K562 (cell line): ENCODE results near the gene PLPP7. TPM values are rescaled to one million over a fixed set of nuclear protein-coding genes. Genes with fewer than 3 reads are reported as not detected.

Source experiments
- ATAC-seq: fragments of 200-7000 bp; cut with Tn5 transposase; 3 replicates; pipeline ENCODE4 v1.9.1; 2020; ENCODE audit warnings: moderate library complexity
- BruUV-seq: library from RNA; stranded (reverse); fragments of 400-500 nt; replicated peaks from 2 replicates; lab custom pipeline; 2021; lab: Mats Ljungman, UMichigan
- CTCF ChIA-PET: fragments of 300-600 bp; formaldehyde crosslinking; extraction: SDS; loops from one replicate; lab custom pipeline; 2021; ENCODE audit warnings: low intra/inter-chr PET ratio; lab: Yijun Ruan, JAX
- POLR2A ChIA-PET: fragments of 300-600, 350-650 bp; sonication (Branson Sonifier 250); formaldehyde crosslinking; extraction: SDS; loops from one replicate; lab custom pipeline; 2021; ENCODE audit warnings: antibody characterized with exemption, inconsistent platforms; lab: Yijun Ruan, JAX
- DNase-seq, 4 experiments: peaks; one replicate each; pipeline versions ENCODE4 v3.0.0 to v3.0.0-alpha.2; 2011 to 2018; ENCODE audit warnings: low spot score in 3 of 4, mixed read lengths in 3 of 4; ENCODE audit errors: extremely low read depth in 1 of 4
- FAIRE-seq: peaks from 2 replicates; lab custom pipeline; 2011; peaks lifted over from hg19 to GRCh38; lab: Jason Lieb, UNC
- H2AFZ ChIP-seq: 2 replicates; pipeline ENCODE4 v1.6.0; 2011; ENCODE audit warnings: low read depth, low read length, control low read depth, inconsistent platforms
- H3K27ac ChIP-seq: fragments of 200-600 bp; 3 replicates; pipeline ENCODE4 v1.8.0; 2011; ENCODE audit warnings: low read depth, mild to moderate bottlenecking, control low read depth, inconsistent platforms, low read length, moderate library complexity, mixed read lengths; ENCODE audit errors: extremely low read depth
- H3K27me3 ChIP-seq, 2 experiments: fragments of 300-600 bp in 1 of 2; 2 replicates in 1 of 2; 3 replicates in 1 of 2; pipeline versions ENCODE4 v1.6.0 to v1.8.0; 2011; ENCODE audit warnings: inconsistent platforms in 2 of 2, low read length in 2 of 2, mild to moderate bottlenecking in 1 of 2, mixed read lengths in 1 of 2, moderate library complexity in 1 of 2; ENCODE audit not compliant: control insufficient read depth in 2 of 2, insufficient read depth in 2 of 2
- H3K36me3 ChIP-seq: fragments of 300-600 bp; 3 replicates; pipeline ENCODE4 v1.8.0; 2011; ENCODE audit warnings: mild to moderate bottlenecking, low read length, inconsistent platforms; ENCODE audit not compliant: control insufficient read depth, insufficient read depth
- H3K4me1 ChIP-seq, 2 experiments: fragments of 200-600 bp in 1 of 2; replicated peaks in 1 of 2; 2 replicates in 1 of 2; 3 replicates in 1 of 2; pipeline versions ENCODE4 v1.5.1 to v1.8.0; 2011; ENCODE audit warnings: inconsistent platforms in 2 of 2, low read length in 2 of 2, mild to moderate bottlenecking in 1 of 2, mixed read lengths in 1 of 2, moderate library complexity in 1 of 2; ENCODE audit not compliant: control insufficient read depth in 2 of 2, insufficient read depth in 2 of 2
- H3K4me2 ChIP-seq: 2 replicates; pipeline ENCODE4 v1.6.1; 2011; ENCODE audit warnings: low read length, control low read depth, inconsistent platforms, mixed read lengths; ENCODE audit not compliant: insufficient read depth
- H3K4me3 ChIP-seq: fragments of 200-600 bp; sonication (generic), shearing (Covaris generic); 2 replicates; pipeline ENCODE4 v1.5.1; 2016; ENCODE audit warnings: control low read depth, inconsistent platforms
- H3K79me2 ChIP-seq: fragments of 200-600 bp; 3 replicates; pipeline ENCODE4 v1.8.0; 2011; ENCODE audit warnings: low read length, inconsistent platforms; ENCODE audit not compliant: control insufficient read depth, insufficient read depth
- H3K9ac ChIP-seq, 2 experiments: 2 replicates each; pipeline versions ENCODE4 v1.6.0 to v1.6.1; 2011; ENCODE audit warnings: low read depth in 2 of 2, low read length in 2 of 2, control low read depth in 1 of 2, inconsistent platforms in 1 of 2, mild to moderate bottlenecking in 1 of 2, mixed read lengths in 1 of 2; ENCODE audit not compliant: insufficient read depth in 1 of 2
- H3K9me1 ChIP-seq: one replicate; pipeline ENCODE4 v1.6.0; 2011; ENCODE audit warnings: inconsistent platforms, mild to moderate bottlenecking, low read length, moderate library complexity; ENCODE audit not compliant: control insufficient read depth, insufficient read depth
- H3K9me3 ChIP-seq: replicated peaks from 2 replicates; pipeline ENCODE4 v1.5.1; 2011; ENCODE audit warnings: low read depth, low read length, inconsistent platforms; ENCODE audit not compliant: control insufficient read depth, insufficient read depth
- H4K20me1 ChIP-seq: replicated peaks from 2 replicates; pipeline ENCODE4 v1.6.1; 2011; ENCODE audit warnings: low read length, inconsistent platforms, mixed read lengths; ENCODE audit not compliant: control insufficient read depth, insufficient read depth
- BCL6 ChIP-seq: fragments of 250-450 bp; sonication (Bioruptor Pico); IDR thresholded peaks from 2 replicates; pipeline ENCODE4 v1.4.0; 2020
- BHLHE40 ChIP-seq: IDR thresholded peaks from 2 replicates; pipeline ENCODE4 v1.6.1; 2011; ENCODE audit warnings: low read length, improper control_type of control experiment
- CHD2 ChIP-seq: IDR thresholded peaks from 2 replicates; pipeline ENCODE4 v1.6.1; 2011; ENCODE audit warnings: low read depth, low read length
- CREB1 ChIP-seq, 2 experiments: sonication (generic) in 1 of 2; formaldehyde crosslinking in 1 of 2; IDR thresholded peaks; 2 replicates each; pipeline versions ENCODE4 v1.6.1 to v1.8.0; 2012 to 2022; ENCODE audit warnings: inconsistent platforms in 1 of 2, mild to moderate bottlenecking in 1 of 2, missing genetic modification reagents in 1 of 2, moderate library complexity in 1 of 2
- DNMT1 ChIP-seq: fragments of 450-650 bp; IDR thresholded peaks from 2 replicates; pipeline ENCODE4 v1.6.1; 2016; ENCODE audit warnings: antibody characterized with exemption, mild to moderate bottlenecking
- GTF2F1 ChIP-seq: IDR thresholded peaks from 2 replicates; pipeline ENCODE4 v1.6.1; 2011; ENCODE audit warnings: low read depth, low read length, improper control_type of control experiment
- NELFE ChIP-seq: IDR thresholded peaks from 2 replicates; pipeline ENCODE4 v1.6.1; 2011; ENCODE audit warnings: mild to moderate bottlenecking; ENCODE audit not compliant: insufficient read depth, insufficient read length
- RBM25 ChIP-seq: fragments of 200-400 bp; formaldehyde crosslinking; IDR thresholded peaks from 2 replicates; pipeline ENCODE4 v1.6.1; 2018; ENCODE audit warnings: low read length, low read depth, moderate library complexity; ENCODE audit not compliant: severe bottlenecking
- RCOR1 ChIP-seq, 2 experiments: IDR thresholded peaks; 2 replicates each; pipeline ENCODE4 v1.6.1; 2012; ENCODE audit warnings: low read depth in 2 of 2, low read length in 2 of 2, borderline replicate concordance in 1 of 2, improper control_type of control experiment in 1 of 2
- RFX5 ChIP-seq: IDR thresholded peaks from 2 replicates; pipeline ENCODE4 v1.6.1; 2011; ENCODE audit warnings: low read depth, mild to moderate bottlenecking, improper control_type of control experiment, low read length
- TFAP4 ChIP-seq: sonication (generic); formaldehyde crosslinking; IDR thresholded peaks from 2 replicates; pipeline ENCODE4 v1.8.0; 2022; ENCODE audit warnings: missing genetic modification reagents, mild to moderate bottlenecking, moderate library complexity, borderline replicate concordance
- U2AF2 ChIP-seq: fragments of 200-400 bp; formaldehyde crosslinking; optimal IDR thresholded peaks from 2 replicates; pipeline ENCODE3; 2017; ENCODE audit warnings: low read depth, mild to moderate bottlenecking, low read length
- ZFX ChIP-seq: sonication (generic); formaldehyde crosslinking; IDR thresholded peaks from 2 replicates; pipeline ENCODE4 v1.8.0; 2022; ENCODE audit warnings: mild to moderate bottlenecking, missing genetic modification reagents, moderate library complexity
- ZNF444 ChIP-seq: fragments of 250-450 bp; sonication (Bioruptor Pico); IDR thresholded peaks from 2 replicates; pipeline ENCODE4 v1.4.0; 2020; ENCODE audit warnings: mild to moderate bottlenecking, moderate library complexity
- WGBS: fragments of 100-300 bp; shearing (Covaris generic); methylation state at CpG from one replicate; pipeline ENCODE4 v1.1.6; 2016; ENCODE audit warnings: low coverage, mixed read lengths; ENCODE audit not compliant: insufficient coverage; ENCODE audit errors: missing lambda C conversion rate; 5-methylcytosine and 5-hydroxymethylcytosine counted together
- in situ Hi-C: fragments of 300-500 bp; cut with MboI; formaldehyde crosslinking; loops from 4 replicates; pipeline ENCODE4 v1.15.0; 2018; ENCODE audit warnings: inconsistent platforms, mixed read lengths
- intact Hi-C: fragments of 100-400 bp; cut with micrococcal nuclease; formaldehyde crosslinking; loops from 2 replicates; pipeline ENCODE4 v1.14.2; 2022
- polyA plus RNA-seq, 8 experiments: library from polyadenylated mRNA; depleted of rRNA in 4 of 8; stranded (reverse) in 5 of 8; unstranded in 3 of 8; fragments of >200 nt; fragmentation: Nextera tagmentation in 2 of 8; fragmentation: Illumina TruSeq in 1 of 8; extraction: Ambion mirVana in 2 of 8; extraction: Trizol in 1 of 8; gene quantifications; 2 replicates each; pipeline versions ENCODE4 v1.2.1 to v1.2.3, GENCODE V29; 2011 to 2014; ENCODE audit warnings: inconsistent platforms in 1 of 8, missing spikeins in 1 of 8
- total RNA-seq, 7 experiments: library from RNA; depleted of rRNA in 6 of 7; stranded (reverse); fragments of >200 nt in 6 of 7; fragmentation: Illumina TruSeq in 2 of 7; extraction: Trizol in 2 of 7; gene quantifications; 2 replicates each; pipeline versions ENCODE4 v1.2.1 to v1.2.3, GENCODE V29; 2011 to 2021; ENCODE audit warnings: low replicate concordance in 1 of 7

Gene PLPP7
- total and polyA plus RNA-seq, 9 of the 15 experiments (the other 6 are each of a cell fraction or from before 2014, with no cell fraction given): 0.09 to 0.93 (median 0.18) TPM; not detected in 4

DNA sequence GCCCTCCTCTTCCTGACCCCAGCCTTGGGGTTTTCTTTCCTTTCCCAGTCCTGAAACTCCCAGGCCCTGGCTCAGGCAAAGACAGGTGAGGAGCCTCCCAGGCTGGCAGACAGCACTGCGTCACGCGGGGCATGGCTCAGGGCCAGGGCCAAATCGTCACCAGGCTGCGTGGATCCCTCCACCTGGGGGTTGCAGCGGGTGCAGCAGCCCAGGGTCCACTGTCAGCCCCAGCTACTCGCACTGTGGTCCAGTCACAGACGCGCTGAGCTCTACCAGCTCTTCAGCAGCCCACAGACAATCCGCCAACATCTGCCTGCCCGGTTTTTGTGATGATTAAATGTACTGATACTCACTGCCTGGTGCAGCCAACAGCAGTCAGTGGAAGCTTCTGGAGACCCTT lies 25.3 kb upstream of the PLPP7 start:
- Histone ChIP-seq H3K9me1 (peaks cover 17% of the 10 kb centered on the region), H3K79me2 (peaks cover 57% of the 10 kb centered on the region), H3K9ac (peak overlapping the region in 1 of 2 experiments; percentile 76; a peak in 2 of 4 replicates), H3K9me3 (no peaks in the 10 kb centered on the region), H3K27ac (no peak overlapping the region), H4K20me1 (peaks cover 22% of the 10 kb centered on the region), H3K36me3 (peaks cover 84% of the 10 kb centered on the region), H3K4me3 (no peak overlapping the region), H3K27me3 (peaks cover 0 to 5% of the 10 kb centered on the region in 2 experiments; a peak in 2 of 5 replicates), H3K4me2 (no peak overlapping the region), H3K4me1 (peaks cover 4 to 50% of the 10 kb centered on the region in 2 experiments; a peak in 4 of 5 replicates), H2AFZ (no peak overlapping the region)
- ATAC-seq (peak; percentile 8), DNase-seq (peak; percentile 18 to 76 (median 68)), FAIRE-seq (no peak)
- ChIA-PET POLR2A (interaction anchor here (0.6 to 14.6 kb wide), 7 partner anchors 10 to 309 kb away, joined by 3 to 338 read pairs (median 5); partner anchors contain the start of gene FAM78A), CTCF (no interaction called here)
- in situ Hi-C loops: no loop called here
- intact Hi-C loops: no loop called here
- WGBS: 67% methylated on average over 11 of the region's 11 CpGs
- 0 out of 2 replicates have a peak, but pooled peaks have one; percentile 35 for TF ChIP-seq GTF2F1
- no peak for TF ChIP-seq ZNF444 (CRISPR knock-in tag)
- BruUV-seq: no TSS peak

DNA sequence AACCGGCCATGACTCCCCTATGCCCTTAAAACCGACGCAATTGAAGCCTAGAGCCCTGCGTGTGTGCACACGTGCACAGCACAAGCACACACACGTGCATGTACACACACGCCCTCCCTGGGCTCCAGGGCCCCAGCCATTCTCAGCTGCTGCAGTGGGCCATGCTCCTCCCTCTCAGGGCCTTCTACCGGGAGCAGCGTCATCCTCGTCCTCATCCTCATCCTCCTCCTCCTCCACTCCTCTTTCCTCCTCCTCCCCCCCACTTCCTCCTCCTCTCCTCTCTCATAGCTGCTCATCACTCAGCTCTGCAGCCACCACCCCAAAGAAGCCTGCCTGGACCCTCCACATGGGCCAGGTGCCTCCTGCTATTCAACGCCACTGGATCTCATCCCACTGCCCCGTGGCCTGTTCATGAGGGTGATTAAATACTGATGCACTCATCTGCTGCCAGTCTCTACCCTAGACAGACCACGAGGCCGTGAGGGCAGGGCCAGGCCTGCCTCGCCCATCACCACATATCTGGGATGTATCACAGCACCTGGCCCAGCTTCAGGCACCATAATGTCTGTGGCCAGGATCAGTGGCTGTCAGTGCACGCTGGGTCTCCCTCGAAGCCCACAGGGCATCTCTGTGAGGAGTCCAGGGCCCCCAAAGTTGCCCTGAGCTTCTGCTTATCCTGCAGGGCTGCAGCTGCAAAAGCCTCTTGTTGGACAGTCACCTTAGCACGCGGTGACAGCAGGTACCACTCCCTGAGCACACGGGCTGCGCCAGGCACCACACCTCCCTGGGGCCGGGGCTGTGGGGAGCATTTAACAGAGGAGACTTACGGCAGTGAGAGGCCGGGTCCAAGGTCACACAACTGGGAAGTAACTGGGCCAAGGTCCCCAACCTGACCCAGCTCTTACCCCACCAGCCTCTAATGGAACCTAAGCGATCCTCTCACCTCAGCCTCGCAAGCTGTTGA lies 23.0 kb upstream of the PLPP7 start:
- Histone ChIP-seq H3K27me3 (no peaks in the 10 kb centered on the region; a peak in 1 of 5 replicates), H3K79me2 (peaks cover 80% of the 10 kb centered on the region), H3K4me3 (no peak overlapping the region), H3K9ac (peak overlapping the region in 1 of 2 experiments; percentile 79; a peak in 2 of 4 replicates), H3K36me3 (peaks cover 74% of the 10 kb centered on the region), H3K27ac (no peak overlapping the region), H4K20me1 (peaks cover 23% of the 10 kb centered on the region), H3K9me1 (peaks cover 12% of the 10 kb centered on the region), H3K9me3 (no peaks in the 10 kb centered on the region), H3K4me2 (no peak overlapping the region), H2AFZ (no peak overlapping the region), H3K4me1 (peaks cover 21 to 62% of the 10 kb centered on the region in 2 experiments)
- in situ Hi-C loops (no loop called here), intact Hi-C loops (no loop called here)
- ChIA-PET POLR2A (interaction anchor here (0.6 to 14.6 kb wide), 8 partner anchors 8 to 215 kb away, joined by 3 to 338 read pairs (median 4); partner anchors contain the start of genes FAM78A and PLPP7), CTCF (no interaction called here)
- BruUV-seq: no TSS peak
- WGBS: 67% methylated on average over 26 of the region's 26 CpGs
- DNase-seq (peak; percentile 38 to 66 (median 60)), ATAC-seq (peak; percentile 2; the same call in 2 of the 3 replicates), FAIRE-seq (no peak)
- no peak for TF ChIP-seq TFAP4 (CRISPR knock-in tag)
- TF ChIP-seq BHLHE40: peak; percentile 83
- TF ChIP-seq DNMT1: no peak
- no peak for TF ChIP-seq CHD2
- TF ChIP-seq BCL6 (CRISPR knock-in tag): no peak
- no peak for TF ChIP-seq CREB1 (IDR thresholded peaks at IDR 0.05)
- TF ChIP-seq CREB1 (CRISPR knock-in tag; IDR thresholded peaks at IDR 0.05): no peak
- TF ChIP-seq RBM25: no peak
- TF ChIP-seq RCOR1 (IDR thresholded peaks at IDR 0.05; ENCODE audit: borderline replicate concordance in 1 of 2, low read depth in 2 of 2, low read length in 2 of 2): peak in 1 of 2 experiments; percentile 59; a peak in 1 of 4 replicates
- no peak for TF ChIP-seq RFX5
- no peak for TF ChIP-seq ZFX (CRISPR knock-in tag)
- no peak for TF ChIP-seq U2AF2
- no peak for TF ChIP-seq NELFE
